ENCODE measurements around the gene GET4. TPM values are rescaled to one million over a fixed set of nuclear protein-coding genes. Genes with fewer than 3 reads are reported as not detected.

GET4 gene
- polyA plus RNA-seq, 1 donor (not counting 4 experiments of a cell fraction or from before 2014, with no cell fraction given): 21.1 TPM

DNA sequence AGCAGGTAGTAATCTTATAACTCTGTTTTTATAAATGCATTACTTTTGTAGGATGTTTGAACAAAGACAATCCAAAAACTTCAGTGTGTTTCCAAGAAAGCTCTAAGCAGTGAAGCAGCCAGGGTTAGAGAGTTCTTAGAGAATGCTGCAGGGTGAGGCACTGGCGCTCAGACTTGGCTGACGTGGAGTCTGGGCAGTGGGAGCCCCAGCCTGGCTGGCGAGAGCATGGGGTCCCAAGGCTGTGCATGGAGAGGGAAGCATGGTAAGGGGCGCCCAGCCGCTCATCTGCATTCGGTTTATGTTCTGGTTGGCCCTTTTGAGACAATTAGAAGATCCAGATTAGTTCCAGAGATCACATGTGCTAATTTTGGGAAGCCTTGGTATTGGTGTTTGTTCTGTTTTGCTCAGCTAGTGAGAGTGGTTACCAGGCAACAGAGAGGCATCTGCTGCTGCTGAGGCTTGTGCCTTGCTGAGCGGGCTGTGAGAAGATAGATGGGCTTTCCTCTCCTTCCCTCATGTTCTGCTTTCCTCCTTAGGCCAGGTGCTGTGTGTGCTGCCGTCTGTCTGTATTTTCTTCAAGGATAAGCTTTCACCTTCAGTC, 33.8 kb upstream of the GET4 start:
- no peak for FAIRE-seq
- Histone ChIP-seq H2AFZ (ENCODE audit: control insufficient read depth, low read length) (no peak overlapping the region), H3K27ac (ENCODE audit: control insufficient read depth, insufficient read depth, low read length) (no peak overlapping the region), H3K4me1 (ENCODE audit: control insufficient read depth, extremely low read depth, insufficient read depth, low read length) (peaks cover under 1% of the 10 kb centered on the region), H3K9me1 (ENCODE audit: control insufficient read depth, extremely low read depth, insufficient read depth, low read length) (no peaks in the 10 kb centered on the region), H3K79me2 (ENCODE audit: control insufficient read depth, insufficient read depth, low read length) (peaks cover 52% of the 10 kb centered on the region), H4K20me1 (ENCODE audit: control insufficient read depth, extremely low read depth, insufficient read depth, low read length) (no peaks in the 10 kb centered on the region), H3K36me3 (ENCODE audit: control insufficient read depth in 2 of 2, extremely low read depth in 1 of 2, insufficient read depth in 2 of 2, low read length in 2 of 2) (peaks cover 32 to 46% of the 10 kb centered on the region in 2 experiments), H3K27me3 (ENCODE audit: control insufficient read depth, extremely low read depth, insufficient read depth, low read length) (no peaks in the 10 kb centered on the region), H3K4me3 (ENCODE audit: control insufficient read depth in 2 of 3, extremely low read depth in 1 of 3, insufficient read depth in 2 of 3, low read depth in 1 of 3, low read length in 3 of 3) (no peak overlapping the region), H3K9ac (ENCODE audit: control insufficient read depth, extremely low read depth, insufficient read depth, low read length) (no peak overlapping the region), H3K9me3 (ENCODE audit: control insufficient read depth, low read depth, low read length) (no peaks in the 10 kb centered on the region), H3K4me2 (ENCODE audit: control insufficient read depth, extremely low read depth, insufficient read depth, low read depth, low read length) (no peak overlapping the region)
- no peak for DNase-seq (ENCODE audit: low read depth, low spot score)
- TF ChIP-seq EZH2 (IDR thresholded peaks at IDR 0.05; ENCODE audit: low read length): no peak
- TF ChIP-seq, protein P1, sequence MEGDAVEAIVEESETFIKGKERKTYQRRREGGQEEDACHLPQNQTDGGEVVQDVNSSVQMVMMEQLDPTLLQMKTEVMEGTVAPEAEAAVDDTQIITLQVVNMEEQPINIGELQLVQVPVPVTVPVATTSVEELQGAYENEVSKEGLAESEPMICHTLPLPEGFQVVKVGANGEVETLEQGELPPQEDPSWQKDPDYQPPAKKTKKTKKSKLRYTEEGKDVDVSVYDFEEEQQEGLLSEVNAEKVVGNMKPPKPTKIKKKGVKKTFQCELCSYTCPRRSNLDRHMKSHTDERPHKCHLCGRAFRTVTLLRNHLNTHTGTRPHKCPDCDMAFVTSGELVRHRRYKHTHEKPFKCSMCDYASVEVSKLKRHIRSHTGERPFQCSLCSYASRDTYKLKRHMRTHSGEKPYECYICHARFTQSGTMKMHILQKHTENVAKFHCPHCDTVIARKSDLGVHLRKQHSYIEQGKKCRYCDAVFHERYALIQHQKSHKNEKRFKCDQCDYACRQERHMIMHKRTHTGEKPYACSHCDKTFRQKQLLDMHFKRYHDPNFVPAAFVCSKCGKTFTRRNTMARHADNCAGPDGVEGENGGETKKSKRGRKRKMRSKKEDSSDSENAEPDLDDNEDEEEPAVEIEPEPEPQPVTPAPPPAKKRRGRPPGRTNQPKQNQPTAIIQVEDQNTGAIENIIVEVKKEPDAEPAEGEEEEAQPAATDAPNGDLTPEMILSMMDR (optimal IDR thresholded peaks at IDR 0.05 in 1 of 3, IDR thresholded peaks at IDR 0.05 in 1 of 3, conservative IDR thresholded peaks at IDR 0.05 in 1 of 3; ENCODE audit: extremely low read depth in 1 of 3, insufficient read depth in 2 of 3, low read length in 3 of 3): no peak
- dilution Hi-C loops (cut with MboI; ENCODE audit: extremely low pct_ligation_motif_present, low sequenced_read_pairs): no loop called here

GRCh38 chr7:843230-843629, 33.1 kb upstream of the GET4 start:
- no peaks in the 10 kb centered on the region for H3K9me1 ChIP-seq (ENCODE audit: control insufficient read depth, extremely low read depth, insufficient read depth, low read length)
- H3K9me3 ChIP-seq (ENCODE audit: control insufficient read depth, low read depth, low read length): no peaks in the 10 kb centered on the region
- H3K4me1 ChIP-seq (ENCODE audit: control insufficient read depth, extremely low read depth, insufficient read depth, low read length): no peaks in the 10 kb centered on the region
- FAIRE-seq: no peak
- H2AFZ ChIP-seq (ENCODE audit: control insufficient read depth, low read length): no peak overlapping the region
- dilution Hi-C loops (cut with MboI; ENCODE audit: extremely low pct_ligation_motif_present, low sequenced_read_pairs): no loop called here
- no peak overlapping the region for H3K9ac ChIP-seq (ENCODE audit: control insufficient read depth, extremely low read depth, insufficient read depth, low read length)
- DNase-seq (ENCODE audit: low read depth, low spot score): no peak
- no peak for TF ChIP-seq EZH2 (IDR thresholded peaks at IDR 0.05; ENCODE audit: low read length)
- TF ChIP-seq, protein P1 (optimal IDR thresholded peaks at IDR 0.05 in 1 of 3, IDR thresholded peaks at IDR 0.05 in 1 of 3, conservative IDR thresholded peaks at IDR 0.05 in 1 of 3; ENCODE audit: extremely low read depth in 1 of 3, insufficient read depth in 2 of 3, low read length in 3 of 3): no peak
- H3K36me3 ChIP-seq (ENCODE audit: control insufficient read depth in 2 of 2, extremely low read depth in 1 of 2, insufficient read depth in 2 of 2, low read length in 2 of 2): peaks cover 32 to 44% of the 10 kb centered on the region in 2 experiments
- no peak overlapping the region for H3K27ac ChIP-seq (ENCODE audit: control insufficient read depth, insufficient read depth, low read length)
- H3K27me3 ChIP-seq (ENCODE audit: control insufficient read depth, extremely low read depth, insufficient read depth, low read length): no peaks in the 10 kb centered on the region
- peaks cover 47% of the 10 kb centered on the region for H3K79me2 ChIP-seq (ENCODE audit: control insufficient read depth, insufficient read depth, low read length)
- H4K20me1 ChIP-seq (ENCODE audit: control insufficient read depth, extremely low read depth, insufficient read depth, low read length): no peaks in the 10 kb centered on the region
- H3K4me2 ChIP-seq (ENCODE audit: control insufficient read depth, extremely low read depth, insufficient read depth, low read depth, low read length): no peak overlapping the region
- H3K4me3 ChIP-seq (ENCODE audit: control insufficient read depth in 2 of 3, extremely low read depth in 1 of 3, insufficient read depth in 2 of 3, low read depth in 1 of 3, low read length in 3 of 3): no peak overlapping the region
